Breast epithelium (tissue), 4 donors: Measurements from ENCODE around the gene DNAI2. TPM values are rescaled to one million over a fixed set of nuclear protein-coding genes. Genes with fewer than 3 reads are reported as not detected.

Experiments
- DNase-seq, 2 donors: peaks; one replicate each; pipeline ENCODE4 v3.0.0-alpha.2; 2019; ENCODE audit warnings: low spot score in 2 of 2
- H3K27ac ChIP-seq, 2 donors: fragments of 200-600 bp; sonication (generic) in 1 of 2; one replicate each; pipeline ENCODE4 v1.5.1; 2016 to 2019; ENCODE audit warnings: mild to moderate bottlenecking in 1 of 2
- H3K27me3 ChIP-seq, 2 donors: fragments of 200-600 bp; sonication (generic) in 1 of 2; one replicate each; pipeline versions ENCODE4 v1.5.1 to v1.6.0; 2017 to 2019; ENCODE audit warnings: control low read depth in 1 of 2, mild to moderate bottlenecking in 1 of 2
- H3K36me3 ChIP-seq: fragments of 200-600 bp; one replicate; pipeline ENCODE4 v1.5.1; 2019
- H3K4me1 ChIP-seq, 2 donors: fragments of 200-600 bp; sonication (generic); one replicate each; pipeline ENCODE4 v1.5.1; 2016 to 2019; ENCODE audit warnings: control low read depth in 1 of 2
- H3K4me3 ChIP-seq, 3 donors: fragments of 200-600 bp; sonication (generic); 1 replicate in 2 of 3; 2 replicates in 1 of 3; pipeline ENCODE4 v1.5.1; 2016 to 2019; ENCODE audit warnings: mild to moderate bottlenecking in 3 of 3, moderate library complexity in 2 of 3
- H3K9me3 ChIP-seq, 2 donors: fragments of 200-600 bp; sonication (generic) in 1 of 2; one replicate each; pipeline ENCODE4 v1.5.1; 2016 to 2019; ENCODE audit warnings: control low read depth in 1 of 2
- CTCF ChIP-seq, 3 donors: fragments of 450-650 bp; IDR thresholded peaks; one replicate each; pipeline ENCODE4 v1.5.1; 2016 to 2017; ENCODE audit warnings: antibody characterized with exemption in 3 of 3, mild to moderate bottlenecking in 3 of 3, moderate library complexity in 3 of 3
- POLR2A ChIP-seq: fragments of 450-650 bp; IDR thresholded peaks from one replicate; pipeline ENCODE4 v1.6.1; 2016; ENCODE audit warnings: antibody characterized with exemption, mild to moderate bottlenecking, moderate library complexity
- POLR2AphosphoS5 ChIP-seq, 3 donors: sonication (generic); formaldehyde crosslinking; IDR thresholded peaks; one replicate each; pipeline ENCODE4 v1.6.1; 2017; ENCODE audit warnings: antibody characterized with exemption in 3 of 3
- intact Hi-C: fragments of 100-400 bp; cut with DNase I; formaldehyde crosslinking; loops from one replicate; pipeline ENCODE4 v1.15.1; 2023; ENCODE audit warnings: low total_unique reads
- total RNA-seq, 3 donors: library from RNA; depleted of rRNA; stranded (reverse); fragments of >200 nt; gene quantifications; one replicate each; pipeline ENCODE4 v1.1.0, GENCODE V29; 2016

Gene DNAI2
- total RNA-seq, 3 donors from 2014 or later: not detected

- Histone ChIP-seq H3K27me3 (no peaks in the 10 kb centered on the region), H3K4me1 (no peaks in the 10 kb centered on the region), H3K27ac (no peak overlapping the region), H3K4me3 (no peak overlapping the region), H3K36me3 (no peaks in the 10 kb centered on the region), H3K9me3 (no peaks in the 10 kb centered on the region)
- TF ChIP-seq POLR2A (no peak), POLR2AphosphoS5 (IDR thresholded peaks at IDR 0.05) (no peak), CTCF (IDR thresholded peaks at IDR 0.05) (no peak)
- DNase-seq: no peak
- intact Hi-C loops: no loop called here
Observed at GRCh38 chr17:74290340-74290739, 16.3 kb downstream of the DNAI2 start.

DNA sequence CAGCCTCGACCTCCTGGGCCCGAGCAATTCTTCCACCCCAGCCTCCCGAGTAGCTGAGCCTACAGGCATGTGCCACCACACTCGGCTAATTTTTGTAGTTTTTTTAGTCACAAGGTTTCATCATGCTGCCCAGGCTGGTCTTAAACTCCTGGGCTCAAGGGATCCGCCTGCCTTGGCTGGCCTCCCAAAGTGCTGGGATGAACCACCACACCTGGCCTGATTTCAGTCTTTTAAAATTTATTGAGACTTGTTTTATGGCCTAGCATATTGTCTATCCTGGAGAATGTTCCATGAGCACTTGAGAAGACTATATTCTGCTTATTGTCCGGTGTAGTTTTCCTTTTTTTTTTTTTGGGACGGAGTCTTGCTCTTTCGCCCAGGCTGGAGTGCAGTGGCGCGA is 18.5 kb downstream of the DNAI2 start:
- DNase-seq: no peak
- no peaks in the 10 kb centered on the region for H3K27me3 ChIP-seq
- TF ChIP-seq CTCF (IDR thresholded peaks at IDR 0.05) (no peak), POLR2A (no peak), POLR2AphosphoS5 (IDR thresholded peaks at IDR 0.05) (no peak)

GRCh38 chr17:74295625-74296547 is 21.9 kb downstream of the DNAI2 start:
- intact Hi-C loops: no loop called here
- no peaks in the 10 kb centered on the region for H3K9me3 ChIP-seq
- H3K4me1 ChIP-seq: no peaks in the 10 kb centered on the region
- TF ChIP-seq CTCF (IDR thresholded peaks at IDR 0.05) (no peak), POLR2AphosphoS5 (IDR thresholded peaks at IDR 0.05) (no peak), POLR2A (no peak)
- no peak for DNase-seq
- no peak overlapping the region for H3K4me3 ChIP-seq
- H3K27ac ChIP-seq: no peak overlapping the region
- peaks cover 0 to 14% of the 10 kb centered on the region in 2 donors for H3K27me3 ChIP-seq
- H3K36me3 ChIP-seq: no peaks in the 10 kb centered on the region

More for the DNA sequence above, 18.5 kb downstream of the DNAI2 start:
- no peaks in the 10 kb centered on the region for H3K9me3 ChIP-seq
- no peaks in the 10 kb centered on the region for H3K4me1 ChIP-seq
- no peaks in the 10 kb centered on the region for H3K36me3 ChIP-seq
- no peak overlapping the region for H3K4me3 ChIP-seq
- no peak overlapping the region for H3K27ac ChIP-seq
- intact Hi-C loops: no loop called here

DNA sequence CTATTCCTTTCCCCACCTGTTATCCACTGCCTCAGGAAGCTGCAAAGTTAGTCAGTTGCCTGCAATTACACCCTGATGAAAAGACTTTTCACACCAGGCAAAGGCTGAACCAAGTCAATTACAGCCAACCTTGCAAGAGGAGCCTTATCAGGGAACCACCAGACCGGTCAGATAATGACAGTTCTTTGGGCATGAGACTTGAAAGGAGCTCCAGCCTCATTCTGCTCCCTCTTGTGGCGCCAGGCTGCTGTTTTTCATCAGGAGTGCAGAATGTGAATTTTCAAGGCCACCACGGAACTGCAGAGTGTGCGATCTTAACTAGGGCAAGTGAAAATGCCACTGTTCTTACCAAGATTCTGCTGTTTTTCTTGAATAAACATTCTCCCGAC is 22.5 kb downstream of the DNAI2 start:
- TF ChIP-seq CTCF (IDR thresholded peaks at IDR 0.05) (peak in 1 of 3 donors; percentile 51), POLR2AphosphoS5 (IDR thresholded peaks at IDR 0.05) (no peak)
- H3K4me3 ChIP-seq: no peak overlapping the region
- no peaks in the 10 kb centered on the region for H3K36me3 ChIP-seq
- no peak overlapping the region for H3K27ac ChIP-seq
- DNase-seq: no peak
- H3K9me3 ChIP-seq: no peaks in the 10 kb centered on the region
- H3K27me3 ChIP-seq: peaks cover 0 to 14% of the 10 kb centered on the region in 2 donors
- no peaks in the 10 kb centered on the region for H3K4me1 ChIP-seq
- intact Hi-C loops: no loop called here

DNA sequence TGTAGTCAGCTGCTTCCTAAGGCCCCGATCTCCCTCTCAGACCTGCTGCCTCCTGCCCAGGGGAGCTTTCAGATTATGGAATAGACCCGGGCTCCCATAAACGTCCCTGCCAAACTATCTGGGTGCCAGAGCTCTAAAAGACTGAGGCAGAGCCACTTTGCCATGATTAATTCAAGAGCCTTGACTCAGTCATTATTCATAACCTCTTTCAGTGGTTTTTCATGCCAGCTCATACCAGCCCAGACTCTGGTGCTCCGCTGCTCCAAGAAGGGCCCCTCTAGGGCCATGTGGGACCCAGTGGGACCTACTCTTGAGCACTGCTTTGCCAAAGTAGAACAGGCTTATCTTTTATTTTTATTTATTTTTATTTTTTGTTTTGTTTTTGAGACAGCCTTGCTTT is 23.9 kb downstream of the DNAI2 start:
- H3K4me1 ChIP-seq: no peaks in the 10 kb centered on the region
- H3K27me3 ChIP-seq: peaks cover 0 to 14% of the 10 kb centered on the region in 2 donors
- no peak for DNase-seq
- no peak overlapping the region for H3K4me3 ChIP-seq
- no peak overlapping the region for H3K27ac ChIP-seq
- H3K9me3 ChIP-seq: no peaks in the 10 kb centered on the region
- intact Hi-C loops: no loop called here
- H3K36me3 ChIP-seq: no peaks in the 10 kb centered on the region
- TF ChIP-seq POLR2AphosphoS5 (IDR thresholded peaks at IDR 0.05): no peak
- TF ChIP-seq POLR2A: no peak
- TF ChIP-seq CTCF (IDR thresholded peaks at IDR 0.05): no peak
